ENCODE results near the gene BMPER. TPM values are rescaled to one million over a fixed set of nuclear protein-coding genes. Genes with fewer than 3 reads are reported as not detected.

BMPER gene
- total RNA-seq, 1 experiment from 2014 or later = 0.34 TPM

- no peak for DNase-seq (ENCODE audit: low spot score)
Measured at GRCh38 chr7:34175837-34176236, 270.5 kb downstream of the BMPER start.

- DNase-seq (ENCODE audit: low spot score) = no peak
Measured at GRCh38 chr7:34177476-34177875, 272.1 kb downstream of the BMPER start.

GRCh38 chr7:34181271-34181958 lies 276.1 kb downstream of the BMPER start:
- no peak for DNase-seq (ENCODE audit: low spot score)

GRCh38 chr7:34184466-34184865 lies 279.1 kb downstream of the BMPER start:
- peak; percentile 23 for DNase-seq (ENCODE audit: low spot score)

- DNase-seq (ENCODE audit: low spot score) = no peak
Measured at GRCh38 chr7:34187798-34188307, 282.5 kb downstream of the BMPER start.

- DNase-seq (ENCODE audit: low spot score) = no peak
Measured at GRCh38 chr7:34189031-34189430, 283.7 kb downstream of the BMPER start.

- no peak for DNase-seq (ENCODE audit: low spot score)
Measured at GRCh38 chr7:34190299-34190698, 285.0 kb downstream of the BMPER start.

GRCh38 chr7:34191162-34191561 lies 285.8 kb downstream of the BMPER start:
- DNase-seq (ENCODE audit: low spot score) = no peak

GRCh38 chr7:34191771-34192479 lies 286.6 kb downstream of the BMPER start:
- DNase-seq (ENCODE audit: low spot score) = no peak

GRCh38 chr7:34192906-34193305 lies 287.6 kb downstream of the BMPER start:
- DNase-seq (ENCODE audit: low spot score) = no peak

- DNase-seq (ENCODE audit: low spot score) = no peak
Measured at GRCh38 chr7:34198231-34198641, 292.9 kb downstream of the BMPER start.
